ENCODE results near the gene ABHD6.
"Not testable (repeated sequence)": the region's sequence is repeated elsewhere in the genome, so short reads cannot be mapped to it uniquely, and the experiment has no call there.

The ABHD6 gene

DNA sequence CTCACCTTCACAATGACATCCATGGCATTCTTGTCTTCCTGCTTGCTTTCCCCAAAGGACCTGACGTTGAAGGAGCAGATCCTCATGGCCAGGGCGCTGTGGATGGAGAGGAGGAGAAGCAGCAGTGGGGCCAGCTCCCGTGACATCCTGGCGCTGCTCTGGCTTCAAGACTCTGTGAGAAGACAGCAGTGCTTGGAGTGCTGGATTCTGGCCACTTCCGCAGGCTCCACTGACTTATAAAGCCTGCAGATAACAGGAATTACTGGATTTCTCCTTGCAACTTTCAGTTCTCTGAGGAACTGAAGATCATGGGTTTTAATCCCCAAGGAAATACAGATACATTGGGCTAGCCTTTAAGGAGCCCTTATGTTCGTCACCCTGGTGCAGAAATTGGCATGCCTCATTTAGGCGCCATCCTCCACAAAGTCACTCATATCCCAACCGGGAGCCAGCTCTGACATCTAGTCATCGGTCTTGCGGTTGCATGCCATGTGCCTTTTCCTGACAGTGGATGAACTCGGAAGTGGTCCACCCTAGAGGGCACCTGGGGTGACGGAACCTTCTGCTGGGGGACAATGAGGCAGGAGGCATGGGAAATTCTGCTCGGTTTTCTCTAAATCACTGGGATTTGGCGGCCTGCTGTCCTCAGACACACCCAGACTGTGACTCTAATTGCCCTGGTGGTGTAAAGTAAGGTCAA is 26.7 kb upstream of the ABHD6 start, which contains the start of gene DNASE1L3:
TSS of gene DNASE1L3 (minus strand) at position 212 of the 700 bp plus-strand sequence. CDS start at position 146, 66 bp downstream.
- no peak for DNase-seq

- DNase-seq, result peak; percentile 65 to 71
Observed at GRCh38 chr3:58214484-58215316, 22.9 kb upstream of the ABHD6 start.

DNA sequence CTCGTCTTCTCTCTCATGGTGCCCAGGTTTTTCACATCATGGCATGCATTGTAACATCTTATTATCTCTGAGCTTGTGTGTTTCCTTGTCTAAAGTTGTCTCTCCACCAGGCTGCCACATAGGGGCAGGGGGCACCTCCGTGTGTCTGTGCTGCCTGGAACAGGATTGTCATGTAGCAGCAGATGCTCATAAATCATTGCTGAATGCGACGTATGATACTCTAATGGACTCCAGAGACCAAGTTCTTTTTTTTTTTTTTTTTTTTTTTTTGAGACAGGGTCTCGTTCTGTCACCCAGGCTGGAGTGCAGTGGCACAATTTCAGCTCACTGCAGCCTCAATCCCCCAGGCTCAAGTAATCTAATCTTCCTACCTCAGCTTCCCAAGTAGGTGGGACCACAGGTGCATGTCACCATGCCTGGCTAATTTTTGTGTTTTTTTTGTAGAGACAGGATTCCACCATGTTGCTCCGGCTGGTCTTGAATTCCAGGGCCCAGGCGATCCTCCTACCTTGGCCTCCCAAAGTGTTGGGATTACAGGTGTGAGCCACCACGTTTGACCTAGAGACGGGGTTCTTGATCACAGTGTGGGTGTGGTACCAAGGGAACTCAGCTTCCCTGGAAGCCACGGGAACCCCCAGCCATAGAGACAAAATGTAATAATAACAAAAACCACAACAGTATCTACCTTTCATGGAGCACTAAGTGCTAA is 22.1 kb upstream of the ABHD6 start:
- no peak for DNase-seq

- no peak for DNase-seq
Observed at GRCh38 chr3:58216496-58217195, 20.9 kb upstream of the ABHD6 start.

DNA sequence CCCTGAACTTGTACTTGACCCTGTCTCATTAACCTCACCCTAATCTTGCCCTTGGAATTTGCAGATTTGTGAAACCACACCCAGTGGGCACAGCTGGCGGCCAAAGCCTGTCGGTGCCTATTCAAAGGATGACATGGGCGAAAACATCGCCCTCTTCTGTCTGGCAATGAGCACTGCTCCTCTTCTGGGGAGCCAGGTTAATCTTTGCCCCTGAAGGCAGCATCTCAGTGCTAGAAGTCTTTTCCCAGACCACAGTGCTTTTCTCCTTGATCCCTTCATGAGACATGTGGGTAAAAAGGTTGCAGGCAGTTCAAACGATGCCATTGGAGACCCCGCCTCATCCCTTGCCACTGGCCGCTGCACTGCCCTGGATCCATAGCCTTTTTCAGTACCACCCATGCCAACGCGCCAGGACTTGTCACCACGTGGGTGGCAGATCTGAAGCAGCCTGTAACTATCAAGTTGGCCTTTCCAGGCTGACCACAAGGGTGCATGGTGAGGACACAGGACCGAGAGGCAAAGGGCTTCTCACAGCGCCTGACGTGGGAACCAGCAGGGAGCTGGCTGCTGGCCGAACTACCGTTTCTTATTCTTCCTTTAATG is 20.3 kb upstream of the ABHD6 start:
- peak; percentile 63 to 72 for DNase-seq

- DNase-seq, result no peak
Observed at GRCh38 chr3:58218904-58219303, 18.7 kb upstream of the ABHD6 start.

- DNase-seq, result no peak
Observed at GRCh38 chr3:58222161-58222724, 15.3 kb upstream of the ABHD6 start.

DNA sequence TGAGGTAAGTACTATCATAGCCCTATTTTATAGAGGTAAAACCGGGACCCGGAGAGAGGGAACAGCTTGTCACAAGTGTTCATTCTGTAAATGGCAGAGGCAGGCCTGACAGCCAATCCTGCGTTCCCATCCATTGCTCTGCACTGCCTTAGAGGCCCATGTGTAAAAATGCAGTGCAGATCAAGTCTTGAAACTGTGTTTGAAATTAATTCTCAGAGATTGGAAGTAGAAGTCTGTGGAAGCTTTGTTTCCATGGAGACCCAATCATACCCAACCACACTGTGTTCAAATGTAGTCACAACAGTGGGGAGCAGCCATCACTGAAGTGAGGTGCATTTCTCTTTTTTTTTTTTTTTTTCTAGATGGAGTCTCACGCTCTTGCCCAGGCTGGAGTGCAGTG is 13.7 kb upstream of the ABHD6 start:
- DNase-seq, result no peak

GRCh38 chr3:58227933-58228332 is 9.7 kb upstream of the ABHD6 start:
- not testable (repeated sequence) for DNase-seq

- DNase-seq, result no peak
Observed at GRCh38 chr3:58230876-58231552, 6.6 kb upstream of the ABHD6 start.

DNA sequence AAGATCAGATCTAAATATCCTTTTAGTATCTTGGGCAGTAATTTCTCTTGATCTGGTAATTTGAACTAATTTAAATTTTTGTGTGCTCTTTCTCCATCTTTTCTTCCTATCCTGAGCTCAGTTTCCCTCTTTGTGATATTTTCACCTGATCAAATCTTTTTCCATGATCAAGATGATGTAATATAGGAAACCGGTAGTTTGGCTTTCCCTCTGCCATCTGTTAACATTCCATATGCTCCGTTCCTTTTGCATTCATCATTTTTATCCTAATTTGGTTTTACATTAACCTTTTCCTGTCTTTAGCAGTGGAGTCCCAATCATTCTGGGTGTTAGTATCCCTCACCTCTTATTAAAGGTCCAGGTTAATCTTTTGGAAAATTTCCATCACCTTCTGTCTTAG is 5.9 kb upstream of the ABHD6 start:
- no peak for DNase-seq

DNA sequence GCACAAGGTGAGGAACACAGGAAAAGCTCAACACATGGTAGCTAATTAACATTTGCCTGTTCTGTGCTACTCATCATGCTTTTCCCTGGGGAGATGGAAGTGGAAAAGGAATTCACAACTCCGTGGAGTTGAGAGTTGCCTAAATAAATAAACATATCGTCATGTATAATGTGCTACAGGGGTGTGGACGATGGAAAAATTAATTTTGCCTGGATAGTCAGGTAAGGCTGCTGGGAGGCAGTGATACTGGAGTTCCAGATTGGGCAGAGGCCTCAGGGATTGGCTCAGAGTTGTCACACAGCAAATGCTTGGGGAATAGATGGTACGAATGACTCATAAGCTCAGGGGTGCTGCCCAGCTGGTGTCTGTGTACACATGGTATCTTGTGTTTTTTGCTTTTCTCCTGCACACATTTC is 3.1 kb upstream of the ABHD6 start:
- DNase-seq, result no peak

GRCh38 chr3:58235970-58236369 is 1.6 kb upstream of the ABHD6 start:
- DNase-seq, result no peak

- no peak for DNase-seq
Observed at GRCh38 chr3:58236527-58237237, 910 bp upstream of the ABHD6 start.

GRCh38 chr3:58237941-58238681 is 519 bp downstream of the ABHD6 start:
- DNase-seq, result peak; percentile 57 to 62

DNA sequence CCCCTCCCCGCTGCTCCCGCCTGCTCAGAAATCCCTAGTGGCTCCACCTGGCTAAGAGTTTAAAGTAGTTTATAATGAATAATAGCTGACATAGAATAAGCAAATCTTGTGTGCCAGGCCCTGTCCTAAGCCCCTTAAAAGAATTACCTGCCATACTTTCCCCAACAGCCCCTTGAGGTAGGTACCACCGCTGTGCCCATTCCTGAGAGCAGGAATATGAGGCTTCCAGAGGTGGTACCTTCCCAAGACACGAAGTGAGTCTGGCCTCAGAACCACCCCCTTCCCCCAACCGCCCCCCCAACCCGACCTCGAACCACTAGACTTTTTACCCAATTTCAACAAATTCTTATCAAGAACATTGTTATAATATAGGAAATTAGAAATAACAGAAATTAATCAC is 1.2 kb downstream of the ABHD6 start:
- no peak for DNase-seq

DNA sequence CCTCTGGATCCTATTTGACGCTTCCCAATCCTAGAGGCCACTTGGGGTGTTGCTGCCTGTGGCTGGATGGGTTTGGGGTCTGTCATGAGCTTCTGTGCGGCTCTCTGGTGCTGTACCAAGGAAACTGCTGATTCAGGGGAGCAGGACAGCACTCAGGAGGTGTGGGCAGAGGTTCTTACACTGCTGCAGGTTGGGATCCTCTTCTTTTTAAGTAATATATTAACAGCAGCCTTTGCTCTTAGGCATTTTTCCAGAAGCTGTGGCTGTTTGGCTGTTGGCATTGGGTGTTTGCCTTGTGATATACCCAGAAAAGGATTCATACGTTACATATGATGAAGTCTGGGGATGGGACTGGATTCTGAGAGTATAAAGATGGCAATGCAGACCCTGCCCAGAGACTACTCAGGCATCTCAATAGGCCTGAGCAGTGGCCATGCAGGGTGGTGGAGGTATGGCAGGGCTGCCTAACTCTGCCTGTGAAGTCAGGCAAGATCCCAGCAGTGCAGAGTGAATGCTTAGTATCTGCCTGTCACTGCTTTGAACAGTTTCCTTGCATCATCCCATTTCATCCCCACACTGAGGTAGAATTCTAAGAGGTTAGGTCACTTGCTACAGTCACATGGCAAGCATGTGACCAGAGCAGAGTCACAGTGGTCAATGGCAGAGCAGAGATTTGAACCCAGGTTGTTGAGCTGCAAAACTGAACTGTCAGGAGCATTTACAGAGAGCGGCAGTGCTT is 3.9 kb downstream of the ABHD6 start:
- DNase-seq, result no peak

DNA sequence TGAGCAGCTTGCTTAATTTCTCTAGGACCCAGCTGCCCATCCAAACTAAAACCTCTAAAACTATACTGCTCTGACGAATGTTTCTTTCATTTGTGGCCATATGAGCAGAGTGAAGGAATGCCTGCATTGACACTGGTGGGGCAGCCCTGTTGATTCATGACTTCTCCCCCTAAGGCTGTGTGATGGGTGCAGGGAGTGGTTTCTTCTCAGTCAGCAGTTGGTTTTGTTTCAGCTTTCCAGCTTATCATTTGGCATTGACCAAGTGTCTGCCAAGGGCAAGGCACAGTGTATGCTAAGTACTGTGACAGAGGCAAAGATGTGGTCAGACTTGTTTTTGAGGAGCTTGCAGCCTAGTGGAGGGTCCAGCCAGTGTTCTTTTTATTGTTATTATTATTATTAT is 4.7 kb downstream of the ABHD6 start:
- DNase-seq, result no peak

GRCh38 chr3:58242860-58243259 is 5.3 kb downstream of the ABHD6 start:
- not testable (repeated sequence) for DNase-seq

Measured in activated T-cell treated with anti-CD3 and anti-CD28 coated beads, Interleukin-2, amount 50 U/mL, for 48 hours (primary cell).